Measurements from ENCODE around the gene DNMT3L.
"Not testable (repeated sequence)": the region's sequence is repeated elsewhere in the genome, so short reads cannot be mapped to it uniquely, and the experiment has no call there.

DNMT3L gene

DNA sequence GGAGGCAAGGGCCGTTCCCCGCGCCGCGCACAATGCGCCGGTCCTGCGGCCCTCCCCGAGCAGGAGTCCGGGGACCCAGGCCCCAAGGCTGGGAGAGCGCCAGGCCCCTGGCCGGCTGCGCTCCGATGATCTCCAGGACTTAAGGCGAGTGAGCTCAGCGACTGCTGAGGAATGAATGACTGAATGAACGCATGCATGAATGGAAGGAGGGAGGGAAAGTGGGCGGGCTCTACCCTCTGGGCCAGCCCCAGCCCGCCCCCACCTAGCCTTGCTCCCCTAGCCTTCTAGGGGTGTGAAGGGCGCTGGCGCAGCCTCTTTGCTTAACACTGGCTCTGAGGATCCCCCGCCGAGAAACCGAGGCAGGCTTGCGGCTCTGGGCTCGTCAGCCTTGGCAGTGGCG is 20.4 kb downstream of the DNMT3L start:
- not testable (repeated sequence) for DNase-seq

- not testable (repeated sequence) for DNase-seq
These were observed 20.9 kb downstream of the DNMT3L start, which contains the start of gene ICOSLG for GRCh38 chr21:44240842-44241241. Gene ICOSLG (minus strand): TSS chr21:44240943. CDS start chr21:44240817, 126 bp downstream.

DNA sequence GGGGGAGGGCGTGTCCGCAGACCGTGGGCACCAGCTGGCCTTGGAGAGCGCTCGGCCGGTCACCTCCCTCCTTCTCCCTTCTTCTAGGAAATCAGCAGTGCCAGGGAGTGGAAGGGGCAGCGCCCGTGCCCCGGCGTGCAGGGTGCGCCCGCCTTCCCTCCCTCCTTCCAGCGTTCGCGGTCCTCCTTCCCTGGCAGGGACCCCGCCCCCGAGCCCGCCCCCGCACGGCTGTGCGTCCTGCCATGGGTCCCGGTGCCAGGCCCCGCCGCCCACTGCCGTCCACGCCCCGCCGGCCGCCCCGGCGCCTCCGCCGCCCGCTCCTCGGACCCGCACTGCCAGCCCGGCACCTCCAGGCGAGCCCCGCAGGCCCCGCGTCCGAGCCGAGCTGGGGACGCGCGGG is 21.3 kb downstream of the DNMT3L start:
- not testable (repeated sequence) for DNase-seq

DNA sequence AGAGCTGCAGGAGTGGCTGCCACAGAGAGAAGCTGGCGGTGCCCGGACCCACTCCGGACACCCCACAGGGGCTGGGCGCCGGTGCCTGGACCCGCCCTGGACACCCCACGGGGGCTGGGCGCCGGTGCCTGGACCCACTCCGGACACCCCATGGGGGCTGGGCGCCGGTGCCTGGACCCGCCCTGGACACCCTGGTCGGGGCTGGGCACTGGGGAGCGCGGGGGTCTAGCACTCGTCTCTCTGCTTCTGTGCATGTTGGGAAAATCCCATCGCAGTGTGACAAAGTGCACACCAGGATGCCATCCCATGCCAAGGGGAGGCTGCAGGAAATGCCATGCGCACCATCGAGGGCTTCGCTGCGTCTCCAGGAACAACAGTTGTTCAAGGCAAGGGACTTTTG is 32.1 kb downstream of the DNMT3L start:
- DNase-seq = not testable (repeated sequence)

- DNase-seq = not testable (repeated sequence)
These were observed 33.6 kb downstream of the DNMT3L start for GRCh38 chr21:44228109-44228508.

GRCh38 chr21:44227614-44228013 is 34.1 kb downstream of the DNMT3L start:
- DNase-seq = not testable (repeated sequence)

DNA sequence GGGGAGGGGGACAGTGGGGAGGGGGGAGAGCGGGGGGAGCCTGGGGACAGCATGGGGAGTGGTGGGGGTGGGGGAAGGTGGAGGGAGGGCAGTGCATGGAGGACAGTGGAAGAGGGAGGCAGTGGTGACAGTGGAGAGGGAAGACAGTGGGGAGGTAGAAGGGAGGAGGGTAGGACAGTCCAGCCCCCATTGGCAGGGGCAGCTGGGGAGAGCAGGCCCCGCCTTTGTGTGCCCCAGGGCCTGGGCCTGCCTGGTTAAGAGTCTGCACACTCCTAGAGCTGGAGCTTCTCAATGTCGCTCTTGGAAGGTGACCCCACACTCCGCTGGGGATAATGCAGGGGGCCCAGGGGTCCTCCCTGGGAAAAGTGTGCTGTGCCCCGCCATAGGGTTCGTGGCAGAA is 36.1 kb downstream of the DNMT3L start:
- not testable (repeated sequence) for DNase-seq

GRCh38 chr21:44223334-44223733 is 38.4 kb downstream of the DNMT3L start:
- DNase-seq = not testable (repeated sequence)

- DNase-seq = not testable (repeated sequence)
These were observed 41.0 kb downstream of the DNMT3L start for GRCh38 chr21:44220674-44221073.

- not testable (repeated sequence) for DNase-seq
These were observed 43.2 kb downstream of the DNMT3L start for GRCh38 chr21:44218461-44218860.

DNA sequence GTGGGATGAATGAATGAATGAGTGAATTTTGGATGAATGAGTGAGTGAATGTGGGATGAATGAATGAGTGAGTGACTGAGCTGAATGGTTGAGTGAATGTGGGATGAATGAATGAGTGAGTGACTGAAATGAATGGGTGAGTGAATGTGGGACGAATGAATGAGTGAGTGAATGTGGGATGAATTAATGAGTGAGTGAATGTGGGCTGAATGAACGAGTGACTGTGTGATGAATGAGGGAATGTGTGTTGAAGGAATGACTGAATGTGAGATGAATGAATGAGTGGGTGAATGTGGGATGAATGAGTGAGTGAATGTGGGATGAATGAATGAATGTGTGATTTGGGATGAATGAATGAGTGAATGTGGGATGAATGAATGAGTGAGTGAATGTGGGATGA is 49.7 kb downstream of the DNMT3L start:
- DNase-seq = not testable (repeated sequence)

DNA sequence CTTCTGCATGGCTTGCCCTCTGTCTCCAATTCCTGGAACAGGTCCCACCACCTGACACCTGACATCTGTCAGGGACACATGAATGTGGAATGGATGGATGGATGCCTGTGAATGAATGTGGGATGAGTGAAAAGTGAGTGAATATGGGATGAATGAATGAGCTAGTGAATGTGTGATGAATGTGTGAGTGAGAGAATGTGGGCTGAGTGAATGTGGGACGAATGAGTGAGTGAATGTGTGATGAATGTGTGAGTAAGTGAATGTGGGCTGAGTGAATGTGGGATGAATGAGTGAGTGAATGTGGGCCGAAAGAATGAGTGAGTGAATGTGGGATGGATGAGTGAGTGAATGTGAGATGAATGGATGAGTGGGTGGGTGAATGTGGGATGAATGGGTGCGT is 50.1 kb downstream of the DNMT3L start:
- DNase-seq = not testable (repeated sequence)

- not testable (repeated sequence) for DNase-seq
These were observed 53.6 kb downstream of the DNMT3L start for GRCh38 chr21:44207860-44208646.

- DNase-seq = not testable (repeated sequence)
These were observed 54.7 kb downstream of the DNMT3L start for GRCh38 chr21:44206698-44207676.

- DNase-seq = not testable (repeated sequence)
These were observed 55.5 kb downstream of the DNMT3L start for GRCh38 chr21:44206187-44206586.

GRCh38 chr21:44202590-44203299 is 59.0 kb downstream of the DNMT3L start:
- not testable (repeated sequence) for DNase-seq

GRCh38 chr21:44199997-44200396 is 61.7 kb downstream of the DNMT3L start:
- DNase-seq = not testable (repeated sequence)

DNA sequence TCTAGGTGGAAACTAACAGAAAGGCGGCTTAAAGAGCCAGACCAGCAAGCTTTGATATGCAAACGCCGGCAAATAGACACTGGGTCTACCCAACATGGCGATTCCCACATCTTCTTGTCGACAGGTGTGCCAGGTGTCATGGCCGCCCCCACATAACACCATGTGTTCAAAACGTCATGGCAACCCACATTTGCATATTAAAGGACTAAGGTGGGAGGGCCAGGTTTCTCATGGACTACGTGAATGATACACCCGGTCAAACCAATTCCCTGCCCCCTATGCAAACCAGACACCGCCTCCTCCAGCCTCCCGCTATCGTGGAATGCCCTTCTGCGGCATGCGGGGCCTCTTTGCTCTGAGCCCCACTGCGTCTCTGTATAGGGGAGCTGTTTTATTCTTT is 62.2 kb downstream of the DNMT3L start:
- peak; percentile 3 for DNase-seq

DNA sequence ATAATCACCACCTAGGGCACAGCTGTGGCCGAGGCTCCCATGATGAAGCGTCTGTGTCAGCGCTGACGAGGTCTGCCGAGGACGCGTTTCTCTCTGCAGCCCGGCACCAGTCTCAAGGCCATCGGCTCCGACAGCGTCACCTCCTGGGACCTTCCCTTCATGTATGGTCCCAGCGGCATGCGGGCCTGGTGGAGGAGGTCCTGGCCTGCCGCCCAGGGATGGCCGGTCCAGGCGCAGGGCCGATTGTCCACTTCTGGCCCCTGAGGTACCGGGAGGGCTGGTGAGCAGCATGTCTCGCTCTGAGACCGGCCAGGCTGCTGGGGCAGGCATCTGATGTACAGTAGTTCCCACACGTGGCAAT is 64.6 kb downstream of the DNMT3L start:
- DNase-seq = not testable (repeated sequence)

All from NCI-H774 (cell line).